ENCODE measurements around the gene GSN.

DNA sequence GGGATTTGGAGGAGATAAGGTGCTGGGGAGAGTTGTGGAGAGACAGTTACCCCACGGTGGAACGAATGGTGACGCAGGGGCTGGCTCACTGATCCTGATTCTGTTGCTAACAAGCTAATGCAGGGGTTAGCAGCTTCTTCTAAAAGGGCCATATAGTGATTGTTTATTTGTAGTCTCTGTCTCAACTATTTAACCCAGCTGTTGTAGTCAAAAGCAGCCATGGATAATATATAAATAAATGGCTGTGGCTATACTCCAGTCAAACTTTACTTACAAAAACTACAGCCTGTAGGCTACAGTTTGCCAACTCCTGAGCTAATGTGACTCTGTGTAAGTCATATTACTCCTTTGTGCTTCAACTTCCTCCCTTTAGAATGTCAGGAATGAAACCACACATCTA, 80.3 kb downstream of the GSN start:
- TF ChIP-seq, protein P1, sequence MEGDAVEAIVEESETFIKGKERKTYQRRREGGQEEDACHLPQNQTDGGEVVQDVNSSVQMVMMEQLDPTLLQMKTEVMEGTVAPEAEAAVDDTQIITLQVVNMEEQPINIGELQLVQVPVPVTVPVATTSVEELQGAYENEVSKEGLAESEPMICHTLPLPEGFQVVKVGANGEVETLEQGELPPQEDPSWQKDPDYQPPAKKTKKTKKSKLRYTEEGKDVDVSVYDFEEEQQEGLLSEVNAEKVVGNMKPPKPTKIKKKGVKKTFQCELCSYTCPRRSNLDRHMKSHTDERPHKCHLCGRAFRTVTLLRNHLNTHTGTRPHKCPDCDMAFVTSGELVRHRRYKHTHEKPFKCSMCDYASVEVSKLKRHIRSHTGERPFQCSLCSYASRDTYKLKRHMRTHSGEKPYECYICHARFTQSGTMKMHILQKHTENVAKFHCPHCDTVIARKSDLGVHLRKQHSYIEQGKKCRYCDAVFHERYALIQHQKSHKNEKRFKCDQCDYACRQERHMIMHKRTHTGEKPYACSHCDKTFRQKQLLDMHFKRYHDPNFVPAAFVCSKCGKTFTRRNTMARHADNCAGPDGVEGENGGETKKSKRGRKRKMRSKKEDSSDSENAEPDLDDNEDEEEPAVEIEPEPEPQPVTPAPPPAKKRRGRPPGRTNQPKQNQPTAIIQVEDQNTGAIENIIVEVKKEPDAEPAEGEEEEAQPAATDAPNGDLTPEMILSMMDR (IDR thresholded peaks at IDR 0.05), result no peak
- no peak for TF ChIP-seq POLR2A (IDR thresholded peaks at IDR 0.05)
- TF ChIP-seq POLR2AphosphoS5 (IDR thresholded peaks at IDR 0.05), result no peak
